GM18502 (cell line): ENCODE data around the gene PROC.

Source experiments
- ATAC-seq: cut with Tn5 transposase; IDR thresholded peaks from one replicate; pipeline ENCODE4 v1.9.1; 2021; ENCODE audit warnings: mild to moderate bottlenecking; ENCODE audit not compliant: unreplicated experiment, poor library complexity

The PROC gene

GRCh38 chr2:127418300-127419111 is at the start of gene PROC:
Gene PROC (plus strand): TSS chr2:127418427. CDS start chr2:127419943, 1,516 bp downstream.
- no peak for ATAC-seq

DNA sequence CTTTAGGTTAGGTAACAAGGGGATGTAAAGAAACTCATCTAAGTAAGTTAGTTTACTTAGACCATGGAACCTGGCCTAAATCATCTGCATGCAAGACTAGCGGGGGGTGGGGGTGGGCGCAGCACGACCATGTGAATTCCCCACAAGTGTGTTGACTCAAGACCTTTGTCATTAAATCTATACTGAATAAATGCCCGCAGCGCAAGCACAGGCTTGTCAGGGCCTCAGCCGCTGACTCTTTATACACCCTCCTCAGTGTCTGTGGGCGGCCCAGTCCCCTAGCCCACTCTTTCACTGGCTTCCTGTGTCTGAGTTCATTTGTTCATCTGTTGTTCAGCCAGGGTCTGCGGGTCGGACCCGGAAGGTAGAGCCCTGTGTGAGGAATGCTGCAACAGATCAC is 48.2 kb upstream of the PROC start:
- ATAC-seq, result no peak

DNA sequence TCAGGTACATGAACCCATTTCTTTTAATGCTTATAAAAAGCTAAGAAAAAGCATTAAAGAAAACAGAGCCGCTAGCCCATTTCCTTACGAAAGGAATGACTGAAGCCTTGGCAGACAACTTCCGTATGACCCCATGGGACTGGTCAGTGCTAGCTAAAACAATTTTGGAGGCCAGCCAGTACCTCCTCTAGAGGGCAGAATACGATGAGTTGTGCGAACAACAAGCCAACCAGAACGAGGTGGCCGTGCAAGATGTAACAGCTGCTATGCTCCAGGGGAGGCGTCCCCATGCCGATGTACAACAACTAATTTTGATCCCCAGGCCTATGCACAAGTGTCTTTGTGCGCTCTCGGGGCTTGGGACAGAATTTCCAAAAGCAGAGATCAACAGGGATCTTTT is 47.2 kb upstream of the PROC start:
- ATAC-seq, result no peak

GRCh38 chr2:127373362-127374083 is 44.7 kb upstream of the PROC start:
- no peak for ATAC-seq

DNA sequence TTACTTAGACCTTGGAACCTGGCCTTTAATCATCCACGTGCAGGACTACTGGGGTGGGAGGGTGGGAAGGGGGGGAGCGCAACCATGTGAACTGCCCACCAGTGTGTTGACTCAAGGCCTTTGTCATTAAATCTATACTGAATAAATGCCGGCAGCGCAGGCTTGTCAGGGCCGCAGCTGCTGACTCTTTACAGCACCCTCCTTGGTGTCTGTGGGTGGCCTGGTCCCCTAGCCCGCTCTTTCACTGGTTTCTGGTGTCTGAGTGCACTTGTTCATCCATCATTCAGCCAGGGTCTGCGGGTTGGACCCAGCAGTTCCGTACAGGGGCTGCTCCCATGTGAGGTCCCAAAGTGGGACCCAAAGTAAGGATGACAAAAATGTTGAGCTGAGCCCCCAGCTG is 42.0 kb upstream of the PROC start:
- ATAC-seq, result no peak

- no peak for ATAC-seq
Observed at GRCh38 chr2:127377262-127377661, 41.0 kb upstream of the PROC start.

DNA sequence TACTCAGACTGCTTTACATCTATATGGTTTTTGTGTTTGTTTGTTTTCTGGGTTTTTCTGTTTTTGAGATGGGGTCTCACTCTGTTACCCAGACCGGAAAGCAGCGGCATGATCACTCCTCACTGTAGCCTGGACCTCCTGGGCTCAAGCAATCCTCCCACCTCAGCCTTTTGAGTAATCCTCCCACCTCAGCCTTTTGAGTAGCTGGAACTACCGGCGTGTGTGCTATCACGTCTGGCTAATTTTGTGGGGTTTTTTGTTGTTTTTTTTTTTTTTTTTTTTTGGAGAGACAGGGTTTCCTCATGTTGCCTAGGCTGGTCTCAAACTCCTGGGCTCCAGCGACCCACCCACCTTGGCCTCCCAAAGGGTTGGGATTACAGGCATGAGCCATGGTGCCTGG is 39.5 kb upstream of the PROC start:
- ATAC-seq, result no peak

DNA sequence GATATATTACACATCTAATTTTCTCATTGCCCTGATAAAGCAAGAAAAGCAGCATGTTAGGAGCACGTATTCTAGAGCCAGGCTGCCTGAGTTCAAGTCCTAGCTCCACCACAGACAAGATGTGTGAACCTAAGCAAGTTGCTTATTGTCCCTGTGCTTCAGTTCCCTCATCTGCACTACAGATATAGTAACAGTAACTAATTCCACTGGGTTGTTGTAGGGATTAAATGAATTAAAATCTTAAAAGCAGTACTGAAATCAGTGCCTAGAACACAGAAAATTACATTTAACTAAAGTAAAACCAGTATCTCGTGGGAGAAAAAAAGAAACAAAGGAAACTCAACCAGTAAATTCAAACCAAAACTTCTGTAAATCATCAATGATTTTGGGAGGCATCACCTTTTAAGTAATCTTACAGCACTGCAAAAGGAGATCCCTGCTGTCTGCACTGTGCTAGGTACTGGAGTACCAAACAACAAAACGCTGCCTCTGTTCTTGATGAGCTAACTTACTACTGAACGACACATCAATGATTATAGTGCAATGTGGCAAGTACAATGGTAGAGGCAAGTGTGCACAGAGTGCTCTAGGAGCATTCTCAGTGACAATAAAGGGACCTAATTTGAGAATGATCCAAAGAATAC is 38.4 kb upstream of the PROC start:
- ATAC-seq, result no peak

- no peak for ATAC-seq
Observed at GRCh38 chr2:127381762-127382161, 36.5 kb upstream of the PROC start.

DNA sequence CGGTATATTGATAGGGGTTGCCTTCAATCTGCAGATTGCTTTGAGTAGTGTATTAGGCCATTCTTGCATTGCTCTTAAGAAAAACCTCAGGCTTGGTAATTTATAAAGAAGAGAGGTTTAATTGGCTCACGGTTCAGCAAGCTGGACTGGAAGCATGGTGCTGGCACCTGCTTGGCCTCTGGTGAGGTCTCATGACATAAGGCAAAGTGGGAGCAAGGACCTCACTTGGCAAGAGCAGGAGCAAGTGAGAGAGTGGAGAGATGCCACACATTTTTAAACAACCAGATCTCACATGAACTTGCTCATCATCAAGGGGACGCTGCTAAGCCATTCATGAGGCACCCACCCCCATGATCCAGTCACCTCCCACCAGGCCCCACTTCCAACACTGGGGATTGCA is 35.4 kb upstream of the PROC start:
- no peak for ATAC-seq

DNA sequence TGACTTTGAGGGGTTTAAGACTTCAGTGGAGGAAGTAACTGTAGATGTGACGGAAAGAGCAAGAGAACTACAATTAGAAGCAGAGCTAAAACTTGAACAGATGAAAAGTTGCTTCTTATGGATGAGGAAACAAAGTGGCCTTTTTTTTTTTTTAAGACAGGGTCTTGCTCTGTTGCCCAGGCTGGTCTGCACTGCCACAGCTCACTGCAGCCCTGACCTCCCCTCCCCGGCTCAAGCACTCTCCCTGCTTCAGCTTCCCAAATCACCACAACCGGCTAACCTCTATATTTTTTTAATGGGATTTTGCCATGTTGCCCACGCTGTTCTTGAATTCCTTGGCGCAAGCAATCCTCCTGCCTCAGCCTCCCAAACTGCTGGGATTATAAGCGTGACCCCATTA is 33.7 kb upstream of the PROC start:
- ATAC-seq, result no peak

GRCh38 chr2:127386246-127386645 is 32.0 kb upstream of the PROC start:
- ATAC-seq, result no peak

DNA sequence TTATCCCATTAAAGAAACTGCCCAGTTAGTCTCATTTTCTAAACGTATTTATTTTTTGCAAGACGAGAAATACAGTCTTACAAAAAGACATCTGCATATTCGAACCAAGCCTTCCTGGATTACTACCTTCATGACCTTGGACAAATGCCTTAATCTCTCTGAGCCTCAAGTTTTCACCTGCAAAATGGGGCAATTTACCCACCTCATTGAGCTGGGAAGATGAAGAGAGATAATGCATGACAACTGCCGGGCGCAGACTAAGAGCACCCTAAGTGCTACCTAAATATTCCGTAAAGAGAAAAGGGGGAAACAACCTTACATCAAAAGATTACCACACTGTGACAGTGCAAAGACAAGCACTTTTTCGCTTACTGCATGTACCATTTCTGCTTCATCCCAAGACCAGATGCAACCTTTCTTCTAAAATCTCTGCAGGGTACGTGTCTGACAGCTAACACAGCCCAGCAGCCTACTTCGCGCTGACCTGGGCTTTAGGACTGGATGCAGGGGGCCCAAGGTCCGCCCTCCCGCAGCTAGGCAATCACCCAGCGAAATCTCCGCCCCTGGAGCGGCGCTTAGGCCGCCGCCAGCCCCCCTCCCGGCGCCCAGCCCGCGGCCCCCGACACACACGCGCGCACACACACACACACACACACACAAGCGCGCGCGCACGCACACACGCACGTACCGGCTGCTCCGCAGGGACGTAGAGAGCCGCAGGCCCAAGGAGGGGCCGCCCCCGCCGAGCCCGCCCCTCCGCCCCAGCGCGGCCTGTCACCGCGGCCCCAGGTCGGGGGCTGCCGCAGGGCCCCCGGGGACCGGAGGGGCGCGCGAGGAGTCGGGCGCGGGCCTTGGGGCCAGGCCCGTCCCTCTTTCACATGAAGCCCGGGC is 31.2 kb upstream of the PROC start:
- ATAC-seq, result peak; percentile 66

DNA sequence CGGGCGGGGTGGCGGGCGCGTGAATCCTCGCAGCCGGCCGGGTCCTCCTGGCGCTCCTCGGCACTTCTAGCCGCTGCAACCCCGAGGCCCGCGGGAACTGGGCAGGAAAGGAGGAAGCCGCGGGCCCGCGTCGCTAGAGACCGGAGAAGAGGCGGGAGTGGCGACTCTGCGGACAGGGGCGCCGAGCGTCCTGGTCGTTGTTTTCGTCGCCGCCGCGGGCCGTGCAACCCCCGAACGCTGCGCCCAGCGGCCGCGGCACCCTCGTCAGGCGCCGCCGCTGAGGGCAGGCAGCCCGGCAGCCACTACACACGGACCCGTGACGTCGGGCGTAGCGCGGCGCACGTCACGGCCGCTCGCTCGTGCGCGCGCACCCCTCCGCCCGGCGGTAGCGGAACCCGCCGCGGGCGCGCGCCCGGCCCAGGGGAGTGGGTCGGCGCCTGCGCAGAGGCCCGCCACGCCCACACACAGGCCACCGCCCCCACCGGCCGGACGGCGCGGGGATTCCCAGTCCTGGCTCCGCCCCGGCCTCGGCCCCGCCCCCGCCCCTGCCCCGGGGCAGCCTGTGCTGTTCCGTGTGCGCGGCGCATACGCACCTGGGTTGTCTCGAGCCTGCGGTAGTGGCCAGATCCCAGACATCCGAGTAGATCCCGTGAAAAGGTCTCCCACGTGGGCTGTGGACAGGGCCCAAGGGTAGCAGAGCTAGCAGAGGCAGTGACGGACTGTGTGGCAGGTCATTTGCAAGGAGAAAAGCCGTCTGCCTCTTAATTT is 30.4 kb upstream of the PROC start, which contains the start of gene MAP3K2:
Gene MAP3K2, minus strand, starts transcription at position 321 of the 768 bp plus-strand sequence. CDS start 44,846 bp downstream, outside the sequence.
- ATAC-seq, result peak; percentile 80

- peak; percentile 17 for ATAC-seq
Observed at GRCh38 chr2:127388423-127389164, 29.6 kb upstream of the PROC start.

DNA sequence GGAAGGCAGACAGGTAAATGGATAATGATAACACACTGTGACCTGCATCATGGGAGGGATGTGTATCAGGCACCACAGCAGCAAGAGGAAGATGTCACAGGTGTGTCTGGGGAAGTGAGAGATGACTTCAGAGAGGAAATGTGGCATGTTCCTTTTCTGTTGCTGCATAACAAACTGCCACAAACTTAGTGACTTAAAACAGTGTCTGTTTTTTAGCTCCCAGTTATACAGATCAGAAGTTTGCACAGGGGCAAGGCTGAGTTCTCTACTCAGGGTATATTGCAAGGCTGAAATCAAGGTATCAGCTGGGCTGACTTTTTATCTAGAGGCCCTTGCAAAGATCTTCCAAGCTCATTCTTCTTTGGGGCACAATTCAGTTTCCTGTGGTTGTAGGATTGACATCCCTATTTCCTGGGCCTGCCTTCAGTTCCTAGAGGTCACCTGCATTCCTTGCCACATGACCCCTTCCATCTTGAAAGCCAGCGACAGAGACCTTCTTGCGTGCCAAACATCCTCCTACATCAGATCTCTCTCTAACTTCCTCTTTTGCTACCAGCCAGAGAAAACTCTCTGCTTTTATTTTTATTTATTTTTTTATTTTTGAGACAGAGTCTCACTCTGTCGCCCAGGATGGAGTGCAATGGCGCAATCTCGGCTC is 28.3 kb upstream of the PROC start:
- ATAC-seq, result no peak

DNA sequence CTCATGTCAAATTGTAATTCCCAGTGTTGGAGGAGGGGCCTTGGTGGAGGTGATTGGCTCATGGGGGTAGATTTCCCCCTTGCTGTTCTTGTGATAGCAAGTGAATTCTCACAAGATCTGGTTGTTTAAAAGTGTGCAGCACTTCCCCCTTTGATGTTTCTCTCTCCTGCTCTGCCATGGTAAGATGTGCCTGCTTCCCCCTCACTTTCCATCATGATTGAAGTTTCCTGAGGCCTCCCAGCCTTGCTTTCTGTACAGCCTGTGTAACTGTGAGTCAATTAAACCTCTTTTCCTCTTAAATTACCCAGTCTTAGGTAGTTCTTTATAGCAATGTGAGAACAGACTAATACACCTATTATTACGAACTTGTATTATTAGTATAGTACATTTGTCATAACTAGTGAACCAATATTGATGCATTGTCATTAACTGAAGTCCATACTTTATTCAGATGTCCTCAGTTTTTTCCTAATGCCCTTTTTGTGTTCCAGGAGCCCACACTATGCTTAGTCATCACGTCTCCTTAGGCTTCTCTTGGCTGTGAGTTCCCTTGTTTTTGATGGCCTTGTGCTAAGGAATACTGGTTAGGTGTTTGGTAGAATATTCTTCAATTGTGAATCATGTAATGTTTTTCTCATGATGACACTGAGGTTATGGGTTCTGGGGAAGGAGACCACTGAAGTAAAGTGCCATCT is 25.9 kb upstream of the PROC start:
- no peak for ATAC-seq
